HG03442 (cell line): ENCODE results near the gene OR1D5.
"Not testable (repeated sequence)": the region's sequence is repeated elsewhere in the genome, so short reads cannot be mapped to it uniquely, and the experiment has no call there.

Experiments
- ATAC-seq: cut with Tn5 transposase; IDR thresholded peaks from one replicate; pipeline ENCODE4 v1.9.1; 2021; ENCODE audit warnings: mild to moderate bottlenecking, moderate library complexity; ENCODE audit not compliant: unreplicated experiment

Gene OR1D5

DNA sequence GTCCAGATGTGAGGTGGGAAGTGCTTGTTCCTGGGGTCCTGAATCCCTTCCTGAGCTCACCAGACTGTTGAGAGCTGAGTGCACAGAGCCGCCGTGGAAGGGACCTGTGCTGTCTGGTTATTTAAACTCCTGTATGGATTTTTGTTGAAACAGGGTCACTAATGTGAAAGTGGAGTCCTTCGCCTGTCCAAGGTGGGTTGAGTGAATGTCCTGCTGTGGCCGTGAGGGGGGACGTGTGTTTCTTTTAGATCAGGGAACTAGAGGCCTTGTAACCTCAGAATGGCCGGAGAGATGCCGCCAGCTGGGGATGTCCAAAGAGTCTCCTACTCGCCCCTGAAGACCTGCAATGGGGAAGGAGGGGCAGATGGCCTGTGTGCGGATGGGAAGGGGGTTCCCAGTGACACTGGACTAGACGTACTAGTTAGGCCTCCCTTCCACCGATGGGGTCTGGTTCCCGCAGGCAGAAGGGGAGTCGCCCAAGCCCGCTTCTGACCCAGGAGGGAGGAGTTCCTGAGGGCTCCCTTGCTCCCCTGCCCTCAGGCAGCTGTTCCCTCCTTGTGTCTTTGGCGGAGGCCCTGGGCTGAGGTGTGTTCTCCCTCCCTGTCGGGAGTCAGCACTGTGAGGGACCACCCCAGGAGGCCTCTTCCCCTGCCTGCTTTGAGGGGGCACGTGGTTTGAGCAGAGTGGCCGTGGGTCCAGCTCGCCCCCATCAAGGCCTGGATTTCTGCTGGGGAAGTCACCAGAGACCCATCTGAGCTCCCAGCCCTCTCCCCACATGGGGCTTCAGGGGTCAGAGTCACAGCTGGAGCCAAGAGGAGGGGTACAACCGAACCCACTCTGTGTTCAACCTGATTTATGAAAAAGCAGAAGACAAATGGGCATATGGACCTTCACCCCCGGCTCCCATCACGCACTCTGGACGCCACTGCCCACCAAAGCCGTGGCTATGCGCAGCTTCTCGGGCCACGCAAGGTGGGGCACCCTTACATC lies 30.9 kb downstream of the OR1D5 start:
- no peak for ATAC-seq

DNA sequence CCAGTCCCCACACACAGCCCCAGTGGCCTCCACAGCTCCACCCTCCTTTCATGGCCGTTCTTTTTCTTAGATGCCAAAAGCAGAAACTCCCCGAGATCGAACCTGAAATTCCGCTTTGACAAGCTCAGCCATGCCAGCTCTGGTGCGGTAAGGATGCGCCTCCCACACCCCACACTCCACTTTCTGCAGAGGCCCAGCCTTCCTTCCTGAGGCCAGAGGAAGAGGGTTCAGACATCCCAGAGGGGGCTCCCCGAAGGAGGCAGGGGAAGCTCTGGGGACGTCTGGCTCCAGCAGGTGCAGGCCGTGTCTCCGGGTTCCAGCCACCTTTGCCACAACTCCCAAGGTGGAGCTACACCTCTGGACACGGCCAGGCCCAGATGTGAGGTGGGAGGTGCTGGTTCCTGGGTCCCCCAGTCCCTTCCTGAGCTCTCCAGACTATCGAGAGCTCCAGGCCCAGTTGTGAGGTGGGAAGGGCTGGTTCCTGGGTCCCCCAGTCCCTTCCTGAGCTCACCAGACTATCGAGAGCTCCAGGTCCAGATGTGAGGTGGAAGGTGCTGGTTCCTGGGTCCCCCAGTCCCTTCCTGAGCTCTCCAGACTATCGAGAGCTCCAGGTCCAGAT lies 32.4 kb downstream of the OR1D5 start:
- not testable (repeated sequence) for ATAC-seq

DNA sequence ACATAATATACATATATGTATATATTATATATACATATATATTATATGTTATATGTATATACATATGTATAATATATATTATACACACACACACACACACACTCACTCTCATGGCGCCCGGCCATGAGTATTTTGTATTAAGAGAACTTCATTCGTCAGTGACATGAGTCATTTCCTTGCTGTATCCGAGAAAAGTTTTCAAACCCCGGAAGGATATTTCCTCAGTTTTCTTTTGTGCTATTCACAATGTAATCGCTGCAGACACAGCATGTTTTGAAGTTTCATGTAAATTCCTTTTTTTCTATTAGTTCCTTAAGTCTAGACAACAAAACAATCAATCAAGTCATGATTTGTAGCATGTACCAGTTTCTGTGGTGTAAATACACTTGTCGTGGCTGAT lies 33.3 kb downstream of the OR1D5 start:
- no peak for ATAC-seq

DNA sequence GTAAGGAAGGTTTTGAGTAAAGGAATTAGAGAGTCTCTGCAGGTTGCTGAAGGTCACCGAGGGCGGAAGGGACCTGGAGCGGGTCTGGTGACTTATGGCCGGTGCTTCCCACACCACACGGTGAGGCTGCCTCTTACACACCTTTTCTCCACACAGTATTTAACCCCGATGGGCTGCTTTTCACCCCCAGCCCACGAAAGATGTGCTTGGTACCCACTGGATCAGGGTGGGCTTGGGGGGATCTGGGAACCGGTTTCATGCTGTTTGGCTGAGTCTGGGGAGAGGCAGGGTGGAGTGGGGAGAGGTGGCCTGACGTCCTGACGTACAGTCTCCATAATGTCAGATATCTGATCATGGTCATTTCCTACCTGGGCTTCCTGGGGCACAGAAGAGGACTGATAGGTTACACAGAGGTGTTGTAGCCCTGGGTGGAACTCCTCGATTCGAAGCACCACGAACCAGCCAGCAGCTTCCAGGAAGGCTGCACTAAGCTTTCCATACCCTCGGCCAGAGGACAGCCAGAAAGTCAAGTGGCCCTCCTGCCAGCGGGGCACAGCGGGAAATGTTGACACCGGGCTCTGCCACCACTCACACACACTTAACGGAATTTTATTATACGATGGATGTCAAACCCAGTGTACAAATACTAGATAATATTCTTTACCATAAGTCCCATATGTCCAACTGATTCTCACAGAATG lies 34.0 kb downstream of the OR1D5 start:
- ATAC-seq = no peak

DNA sequence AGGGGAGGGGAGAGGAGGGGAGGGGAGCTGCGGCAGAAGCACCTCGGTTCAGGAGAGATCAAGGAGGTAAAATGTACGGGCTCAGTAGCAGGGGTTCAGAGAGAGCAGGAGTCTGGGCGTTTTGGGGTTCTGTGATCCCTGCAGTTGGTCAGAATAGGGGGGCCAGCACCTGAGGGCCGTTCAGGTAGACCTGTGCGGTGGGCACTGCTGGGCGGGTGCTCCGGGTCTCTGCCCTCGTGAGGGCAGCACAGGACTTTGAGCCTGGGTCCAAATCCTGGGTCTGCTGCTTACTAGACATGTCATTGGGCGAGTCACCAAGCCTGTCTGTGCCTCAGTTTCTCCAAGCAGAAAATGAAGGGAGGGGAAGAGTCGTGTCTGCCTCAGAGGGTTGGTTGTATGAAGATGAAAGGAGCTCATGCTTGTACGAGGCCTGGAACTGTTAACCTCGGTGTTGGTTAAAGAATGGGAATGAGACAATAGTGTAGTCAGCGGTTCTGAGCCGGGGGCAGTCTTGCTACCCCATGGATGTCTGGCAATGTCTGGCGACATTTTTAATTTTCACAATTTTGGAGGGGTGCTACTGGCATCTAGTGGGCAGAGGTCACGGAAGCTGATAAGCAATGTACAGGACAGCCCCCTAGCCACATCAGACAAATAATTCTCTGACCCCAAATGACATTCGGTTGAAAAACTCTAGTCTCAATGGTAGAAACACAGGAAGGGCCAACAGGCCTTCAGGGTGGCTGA lies 35.4 kb downstream of the OR1D5 start:
- no peak for ATAC-seq

DNA sequence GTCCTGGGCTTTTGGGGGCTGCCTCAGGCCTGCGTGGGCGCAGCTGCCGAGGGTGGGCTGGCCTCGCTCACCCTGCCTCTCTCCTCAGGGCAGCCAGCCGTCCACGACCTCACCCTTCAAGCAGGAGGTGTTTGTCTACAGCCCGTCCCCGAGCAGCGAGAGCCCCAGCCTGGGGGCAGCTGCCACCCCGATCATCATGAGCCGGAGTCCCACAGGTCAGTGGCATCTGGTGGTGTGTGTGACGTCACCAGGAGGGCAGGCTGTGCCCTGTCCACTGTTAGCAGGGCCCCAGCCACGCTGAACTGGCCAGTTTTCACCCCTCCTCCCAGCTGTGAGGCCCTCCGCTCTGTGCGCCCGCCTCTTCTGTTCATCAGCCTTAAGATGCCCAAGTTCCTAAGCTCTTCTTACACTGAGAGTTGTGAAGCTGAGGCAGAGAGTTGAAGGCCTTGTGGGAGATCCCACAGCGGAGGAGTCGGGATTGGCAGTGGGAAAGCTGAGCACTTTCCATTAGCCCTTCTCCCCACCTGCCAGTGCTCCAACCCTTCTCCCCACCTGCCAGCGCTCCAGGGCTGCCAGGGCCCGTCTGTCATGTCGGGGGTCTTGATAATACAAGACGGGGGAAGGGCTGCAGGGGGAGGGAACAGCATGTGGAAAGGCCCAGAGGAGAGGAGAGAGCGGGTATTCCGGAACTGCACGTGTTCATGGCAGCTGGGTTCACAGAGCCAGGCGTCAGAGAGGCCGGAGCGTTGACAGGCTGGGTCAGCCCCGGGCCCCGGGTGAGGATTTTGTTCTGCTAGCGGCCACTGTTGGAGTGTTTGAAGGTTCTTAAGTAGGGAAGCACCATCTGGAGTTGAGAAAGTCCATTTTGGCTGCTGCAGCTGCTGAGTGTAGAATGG lies 36.3 kb downstream of the OR1D5 start:
- no peak for ATAC-seq

DNA sequence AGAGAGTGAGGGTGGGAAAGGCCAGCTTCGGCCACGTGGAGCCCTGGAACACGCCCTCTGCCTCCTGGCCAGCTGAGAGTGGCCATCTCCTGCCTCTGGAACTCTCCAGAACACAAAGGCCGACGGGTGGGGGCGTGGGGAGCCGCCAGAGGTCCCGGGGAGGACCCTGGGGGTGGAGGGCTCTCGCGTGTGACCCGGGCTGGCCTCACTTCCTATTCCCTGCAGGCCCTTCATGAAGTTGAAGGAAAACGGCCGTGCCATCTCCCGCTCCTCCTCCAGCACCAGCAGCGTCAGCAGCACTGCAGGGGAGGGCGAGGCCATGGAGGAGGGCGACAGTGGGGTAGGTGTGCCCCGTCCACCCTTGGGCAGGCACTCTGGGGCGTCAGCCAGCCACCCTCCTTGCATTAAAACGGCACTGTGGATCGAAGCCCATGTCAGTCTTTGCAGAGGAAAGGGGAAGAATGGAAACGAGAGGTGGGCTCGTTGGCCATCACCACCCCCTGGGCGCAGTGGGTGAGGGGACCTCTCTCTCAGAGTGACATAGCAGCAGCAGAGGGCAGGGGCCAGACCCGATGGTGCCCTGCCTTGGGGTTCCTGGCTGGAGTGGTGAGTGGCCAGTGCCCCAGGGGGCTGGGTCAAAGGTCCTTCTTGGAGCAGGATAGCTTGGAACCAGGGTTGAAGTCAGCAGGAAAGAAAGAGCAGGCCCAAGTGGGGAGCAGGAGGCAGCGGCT lies 37.1 kb downstream of the OR1D5 start:
- ATAC-seq = no peak

DNA sequence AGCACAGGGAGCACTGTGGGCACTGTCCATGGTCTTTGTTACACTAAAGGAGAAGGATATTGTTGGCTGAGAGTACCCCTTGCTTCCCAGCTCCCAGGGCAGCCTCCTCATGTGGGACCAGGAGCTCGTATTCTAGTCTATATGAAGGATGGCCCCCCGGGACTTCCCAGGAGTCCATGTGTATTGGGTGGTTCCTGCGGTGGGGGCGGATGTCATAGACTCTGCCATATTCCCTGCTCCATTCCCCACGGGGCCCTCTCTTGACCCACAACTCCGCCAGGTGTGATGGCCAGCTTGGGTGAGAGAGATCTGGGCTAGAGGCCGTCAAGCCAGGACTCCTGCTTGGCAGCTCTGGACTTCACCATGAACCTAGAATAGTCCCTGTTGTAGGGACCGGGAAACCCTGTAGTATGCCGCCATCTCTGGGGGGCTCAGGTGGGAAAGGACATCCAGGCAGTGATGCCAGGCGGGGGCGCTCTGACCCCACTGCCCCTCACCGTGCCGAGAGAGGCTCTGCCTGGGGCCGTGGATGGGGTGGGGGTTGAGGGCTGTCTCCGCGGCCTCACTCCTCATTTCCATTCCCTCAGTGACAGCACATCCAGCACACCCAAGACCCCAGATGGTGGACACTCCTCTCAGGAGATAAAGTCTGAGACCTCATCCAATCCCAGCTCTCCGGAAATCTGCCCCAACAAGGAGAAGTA lies 37.8 kb downstream of the OR1D5 start:
- ATAC-seq = no peak

DNA sequence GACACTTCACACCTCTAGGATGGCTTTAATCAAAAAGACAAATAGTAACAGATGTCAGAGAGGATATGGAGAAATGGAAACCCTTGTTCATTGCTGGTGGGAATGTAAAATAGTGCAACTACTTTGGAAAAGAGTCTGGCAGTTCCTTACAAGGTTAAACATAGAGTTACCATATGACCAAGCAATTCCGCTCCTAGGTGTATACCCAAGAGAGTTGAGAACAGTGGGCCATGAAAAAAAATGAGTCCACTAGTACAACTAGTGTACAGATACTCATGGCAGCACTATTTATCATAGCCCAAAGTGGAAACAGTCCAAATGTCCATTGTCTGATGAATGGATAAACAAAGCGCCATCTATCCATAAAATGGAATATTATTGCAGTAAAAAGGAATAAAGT lies 39.1 kb downstream of the OR1D5 start:
- ATAC-seq = no peak

DNA sequence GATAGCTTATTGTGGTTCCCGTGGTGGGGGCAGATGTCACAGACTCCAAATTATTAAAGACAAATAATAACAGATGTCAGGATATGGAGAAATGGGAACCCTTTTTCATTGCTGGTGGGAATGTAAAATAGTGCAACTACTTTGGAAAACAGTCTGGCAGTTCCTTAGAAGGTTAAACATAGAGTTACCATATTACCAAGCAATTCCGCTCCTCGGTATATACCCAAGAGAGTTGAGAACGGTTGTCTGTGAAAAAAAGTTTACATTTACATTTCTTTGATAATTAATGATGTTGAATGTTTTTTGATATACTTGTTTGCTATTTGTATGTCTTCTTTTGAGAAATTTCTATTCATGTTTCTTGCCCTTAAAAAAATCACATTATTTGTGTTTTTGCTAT lies 41.2 kb downstream of the OR1D5 start:
- no peak for ATAC-seq

DNA sequence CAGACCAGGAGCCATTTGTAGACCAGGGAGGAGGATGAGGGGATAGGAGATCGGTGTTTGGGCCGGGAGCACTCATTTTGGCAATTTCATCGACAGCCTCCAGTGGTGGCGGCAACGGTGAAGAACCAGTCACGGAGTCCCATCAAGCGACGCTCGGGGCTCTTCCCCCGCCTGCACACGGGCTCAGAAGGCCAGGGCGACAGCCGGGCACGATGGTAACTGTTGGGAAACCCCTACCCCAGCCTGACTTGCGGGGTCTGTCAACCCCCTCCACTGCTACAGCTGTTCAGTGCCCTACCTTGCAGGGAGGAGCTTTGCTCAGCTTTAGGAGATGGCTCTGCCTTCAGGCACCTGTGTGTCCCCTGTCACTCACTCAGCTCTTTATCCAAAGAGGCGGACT lies 43.0 kb downstream of the OR1D5 start:
- no peak for ATAC-seq

DNA sequence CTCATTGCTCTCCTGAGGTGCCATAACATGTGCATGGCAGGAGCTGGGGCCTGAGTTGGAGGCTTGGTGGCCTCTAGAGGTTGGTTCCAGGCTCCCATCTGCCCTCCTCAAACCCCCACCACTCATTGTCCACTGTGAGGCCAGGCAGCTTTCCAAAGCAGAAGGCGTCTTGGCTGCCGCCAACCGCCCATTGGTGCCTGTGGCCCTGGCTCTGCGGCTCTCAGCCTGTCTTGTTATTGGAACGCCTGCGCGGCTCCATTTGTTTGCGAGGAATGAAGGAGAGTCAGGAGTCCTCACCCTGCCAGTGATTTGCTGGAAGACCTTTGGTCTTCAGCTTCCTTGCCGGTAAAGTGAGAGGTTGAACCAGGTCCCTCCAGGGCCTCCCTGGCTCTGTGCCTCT lies 43.6 kb downstream of the OR1D5 start:
- no peak for ATAC-seq

DNA sequence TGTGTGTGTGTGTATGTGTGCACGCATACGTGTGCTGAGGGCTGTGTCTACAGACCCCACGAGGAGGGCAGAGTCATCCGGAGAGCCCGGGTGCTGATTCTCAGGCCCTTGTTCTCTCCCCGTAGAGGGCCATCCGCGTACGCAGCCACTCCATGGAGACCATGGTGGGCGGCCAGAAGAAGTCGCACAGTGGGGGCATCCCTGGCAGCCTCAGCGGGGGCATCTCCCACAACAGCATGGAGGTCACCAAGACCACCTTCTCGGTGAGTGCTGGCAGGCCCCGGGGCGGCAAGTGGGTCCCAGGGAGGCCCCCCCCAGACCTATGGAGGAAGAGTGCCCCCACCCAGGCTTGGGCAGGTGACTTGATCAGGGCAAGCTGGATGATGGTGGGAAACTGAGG lies 45.5 kb downstream of the OR1D5 start:
- ATAC-seq = no peak

DNA sequence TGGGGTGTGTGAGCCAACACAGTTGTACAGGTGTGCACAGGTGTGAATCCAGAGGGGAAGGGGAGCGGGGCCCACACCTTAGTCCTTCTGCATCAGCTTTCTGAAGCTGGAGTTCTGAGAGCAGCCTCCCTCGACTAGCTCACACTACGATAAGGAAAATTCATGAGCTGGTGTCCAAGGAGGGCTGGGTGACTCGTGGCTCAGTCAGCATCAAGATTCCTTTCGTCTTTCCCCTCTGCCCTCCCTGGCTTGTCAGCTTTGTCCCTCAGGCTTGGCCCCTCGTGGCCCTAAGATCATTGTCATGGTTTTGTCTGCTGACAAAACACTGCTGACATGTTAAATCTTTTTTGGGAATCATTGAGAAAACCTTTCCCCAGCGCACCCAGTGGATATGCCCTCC lies 47.5 kb downstream of the OR1D5 start:
- no peak for ATAC-seq

DNA sequence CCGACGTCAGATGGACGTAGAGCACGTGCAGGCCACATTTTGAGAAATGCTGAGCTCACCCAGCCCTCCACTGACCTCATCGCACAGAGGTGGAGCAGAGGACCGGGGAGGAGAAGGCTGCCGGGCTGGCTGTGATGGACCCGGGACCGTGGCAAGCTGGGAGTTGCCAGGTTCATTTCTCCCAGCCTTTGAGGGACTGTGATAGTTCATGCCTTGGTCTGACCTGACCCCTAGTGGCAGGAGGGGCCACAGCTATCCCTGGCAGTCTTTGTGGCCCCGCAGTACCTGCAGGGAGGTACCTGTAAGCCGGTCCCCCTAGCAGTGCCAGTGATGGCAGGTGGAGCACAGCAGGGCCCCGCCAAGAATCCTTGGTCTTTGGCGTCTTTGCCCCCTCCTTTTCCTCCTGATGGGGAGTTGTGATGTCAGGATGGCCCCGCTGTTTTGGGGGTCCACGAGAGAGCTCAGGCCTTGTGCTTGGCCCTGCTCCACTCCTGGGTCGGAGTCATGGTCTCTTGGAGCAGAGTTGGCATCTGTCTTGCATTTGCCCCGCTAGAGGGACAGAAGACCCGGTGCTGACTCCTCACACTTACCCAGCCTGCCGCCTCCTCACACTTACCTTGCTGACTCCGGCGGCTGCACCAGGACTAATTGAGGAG lies 50.4 kb downstream of the OR1D5 start:
- ATAC-seq = no peak
